ENCODE data around the gene KCTD7.
"Not testable (repeated sequence)": the region's sequence is repeated elsewhere in the genome, so short reads cannot be mapped to it uniquely, and the experiment has no call there.

GRCh38 chr7:66672432-66673123, 43.9 kb downstream of the KCTD7 start:
- TF ChIP-seq EZH2 (IDR thresholded peaks at IDR 0.05; ENCODE audit: low read length, unreplicated experiment); EZH2phosphoT487 (IDR thresholded peaks at IDR 0.05; ENCODE audit: borderline replicate concordance, low read length): not testable (repeated sequence)
- TF ChIP-seq, protein P1, sequence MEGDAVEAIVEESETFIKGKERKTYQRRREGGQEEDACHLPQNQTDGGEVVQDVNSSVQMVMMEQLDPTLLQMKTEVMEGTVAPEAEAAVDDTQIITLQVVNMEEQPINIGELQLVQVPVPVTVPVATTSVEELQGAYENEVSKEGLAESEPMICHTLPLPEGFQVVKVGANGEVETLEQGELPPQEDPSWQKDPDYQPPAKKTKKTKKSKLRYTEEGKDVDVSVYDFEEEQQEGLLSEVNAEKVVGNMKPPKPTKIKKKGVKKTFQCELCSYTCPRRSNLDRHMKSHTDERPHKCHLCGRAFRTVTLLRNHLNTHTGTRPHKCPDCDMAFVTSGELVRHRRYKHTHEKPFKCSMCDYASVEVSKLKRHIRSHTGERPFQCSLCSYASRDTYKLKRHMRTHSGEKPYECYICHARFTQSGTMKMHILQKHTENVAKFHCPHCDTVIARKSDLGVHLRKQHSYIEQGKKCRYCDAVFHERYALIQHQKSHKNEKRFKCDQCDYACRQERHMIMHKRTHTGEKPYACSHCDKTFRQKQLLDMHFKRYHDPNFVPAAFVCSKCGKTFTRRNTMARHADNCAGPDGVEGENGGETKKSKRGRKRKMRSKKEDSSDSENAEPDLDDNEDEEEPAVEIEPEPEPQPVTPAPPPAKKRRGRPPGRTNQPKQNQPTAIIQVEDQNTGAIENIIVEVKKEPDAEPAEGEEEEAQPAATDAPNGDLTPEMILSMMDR (conservative IDR thresholded peaks at IDR 0.05; ENCODE audit: low read depth, low read length) = not testable (repeated sequence)
